ENCODE data around the gene TRIO.

Gene TRIO

GRCh38 chr5:14218480-14218879, 75.3 kb downstream of the TRIO start:
- DNase-seq (ENCODE audit: extremely low spot score): no peak
- ChIA-PET CTCF (interaction anchor here (0.8 kb wide), 1 partner anchor 15 kb away, joined by 4 read pairs; no protein-coding TSS in a partner anchor), POLR2A (interaction anchor here (0.6 kb wide), 1 partner anchor 77 kb away, joined by 3 read pairs; no protein-coding TSS in a partner anchor)
- TF ChIP-seq ELF4 (IDR thresholded peaks at IDR 0.05) (no peak), BHLHE40 (IDR thresholded peaks at IDR 0.05; ENCODE audit: borderline replicate concordance) (no peak), TARDBP (IDR thresholded peaks at IDR 0.05) (no peak), SUZ12 (IDR thresholded peaks at IDR 0.05) (no peak), ZNF384 (IDR thresholded peaks at IDR 0.05) (no peak), HDGF (IDR thresholded peaks at IDR 0.05; ENCODE audit: borderline replicate concordance) (no peak), FOXM1 (IDR thresholded peaks at IDR 0.05; ENCODE audit: borderline replicate concordance) (no peak), NFRKB (IDR thresholded peaks at IDR 0.05) (no peak), CTBP1 (IDR thresholded peaks at IDR 0.05; ENCODE audit: borderline replicate concordance) (no peak), ARNT (IDR thresholded peaks at IDR 0.05) (no peak), PKNOX1 (IDR thresholded peaks at IDR 0.05) (no peak)

GRCh38 chr5:14218897-14219573, 75.9 kb downstream of the TRIO start:
- TF ChIP-seq NFRKB (IDR thresholded peaks at IDR 0.05) (no peak), ARNT (IDR thresholded peaks at IDR 0.05) (no peak), SUZ12 (IDR thresholded peaks at IDR 0.05) (no peak), TARDBP (IDR thresholded peaks at IDR 0.05) (no peak), PKNOX1 (IDR thresholded peaks at IDR 0.05) (no peak), L3MBTL2 (conservative IDR thresholded peaks at IDR 0.05) (no peak), HDGF (IDR thresholded peaks at IDR 0.05; ENCODE audit: borderline replicate concordance) (no peak), SP1 (IDR thresholded peaks at IDR 0.05) (no peak), ZNF384 (IDR thresholded peaks at IDR 0.05) (no peak), FOXM1 (IDR thresholded peaks at IDR 0.05; ENCODE audit: borderline replicate concordance) (no peak), ELF4 (IDR thresholded peaks at IDR 0.05) (no peak), CTBP1 (IDR thresholded peaks at IDR 0.05; ENCODE audit: borderline replicate concordance) (no peak), FOXA1 (IDR thresholded peaks at IDR 0.05) (no peak), BHLHE40 (IDR thresholded peaks at IDR 0.05; ENCODE audit: borderline replicate concordance) (no peak), FOXK2 (IDR thresholded peaks at IDR 0.05) (no peak), LEF1 (IDR thresholded peaks at IDR 0.05; ENCODE audit: borderline replicate concordance) (no peak)
- POLR2A ChIA-PET: interaction anchor here (0.6 kb wide), 1 partner anchor 77 kb away, joined by 3 read pairs; no protein-coding TSS in a partner anchor
- no peak for DNase-seq (ENCODE audit: extremely low spot score)
- CTCF ChIA-PET: interaction anchor here (0.8 kb wide), 1 partner anchor 15 kb away, joined by 4 read pairs; no protein-coding TSS in a partner anchor

GRCh38 chr5:14219800-14220512, 76.8 kb downstream of the TRIO start:
- TF ChIP-seq LEF1 (IDR thresholded peaks at IDR 0.05; ENCODE audit: borderline replicate concordance) (no peak), FOXA1 (IDR thresholded peaks at IDR 0.05) (no peak), BHLHE40 (IDR thresholded peaks at IDR 0.05; ENCODE audit: borderline replicate concordance) (no peak), HDGF (IDR thresholded peaks at IDR 0.05; ENCODE audit: borderline replicate concordance) (no peak), FOXK2 (IDR thresholded peaks at IDR 0.05) (no peak), SP1 (IDR thresholded peaks at IDR 0.05) (no peak), ARNT (IDR thresholded peaks at IDR 0.05) (no peak), CTBP1 (IDR thresholded peaks at IDR 0.05; ENCODE audit: borderline replicate concordance) (no peak), L3MBTL2 (conservative IDR thresholded peaks at IDR 0.05) (no peak), ZNF384 (IDR thresholded peaks at IDR 0.05) (no peak), FOXM1 (IDR thresholded peaks at IDR 0.05; ENCODE audit: borderline replicate concordance) (no peak), PKNOX1 (IDR thresholded peaks at IDR 0.05) (no peak), TARDBP (IDR thresholded peaks at IDR 0.05) (no peak), ELF4 (IDR thresholded peaks at IDR 0.05) (no peak), NFRKB (IDR thresholded peaks at IDR 0.05) (no peak), SUZ12 (IDR thresholded peaks at IDR 0.05) (no peak)
- DNase-seq (ENCODE audit: extremely low spot score): no peak
- POLR2A ChIA-PET: no interaction called here
- CTCF ChIA-PET: no interaction called here

- TF ChIP-seq SUZ12 (IDR thresholded peaks at IDR 0.05) (no peak), BHLHE40 (IDR thresholded peaks at IDR 0.05; ENCODE audit: borderline replicate concordance) (no peak), CTBP1 (IDR thresholded peaks at IDR 0.05; ENCODE audit: borderline replicate concordance) (no peak), L3MBTL2 (conservative IDR thresholded peaks at IDR 0.05) (no peak), ZNF384 (IDR thresholded peaks at IDR 0.05) (no peak), FOXA1 (IDR thresholded peaks at IDR 0.05) (no peak), PKNOX1 (IDR thresholded peaks at IDR 0.05) (no peak)
- ChIA-PET CTCF (no interaction called here), POLR2A (no interaction called here)
- DNase-seq (ENCODE audit: extremely low spot score): no peak
Measured at GRCh38 chr5:14220642-14221041, 77.5 kb downstream of the TRIO start.

- no peak for DNase-seq (ENCODE audit: extremely low spot score)
- TF ChIP-seq FOXK2 (IDR thresholded peaks at IDR 0.05) (no peak), ELF4 (IDR thresholded peaks at IDR 0.05) (no peak), L3MBTL2 (conservative IDR thresholded peaks at IDR 0.05) (no peak), SUZ12 (IDR thresholded peaks at IDR 0.05) (no peak), FOXM1 (IDR thresholded peaks at IDR 0.05; ENCODE audit: borderline replicate concordance) (no peak), SP1 (IDR thresholded peaks at IDR 0.05) (no peak), NFRKB (IDR thresholded peaks at IDR 0.05) (no peak), LEF1 (IDR thresholded peaks at IDR 0.05; ENCODE audit: borderline replicate concordance) (no peak), CTBP1 (IDR thresholded peaks at IDR 0.05; ENCODE audit: borderline replicate concordance) (no peak), HDGF (IDR thresholded peaks at IDR 0.05; ENCODE audit: borderline replicate concordance) (no peak), ARNT (IDR thresholded peaks at IDR 0.05) (no peak), TARDBP (IDR thresholded peaks at IDR 0.05) (no peak), FOXA1 (IDR thresholded peaks at IDR 0.05) (no peak), BHLHE40 (IDR thresholded peaks at IDR 0.05; ENCODE audit: borderline replicate concordance) (no peak), PKNOX1 (IDR thresholded peaks at IDR 0.05) (no peak)
- POLR2A ChIA-PET: no interaction called here
- CTCF ChIA-PET: no interaction called here
Measured at GRCh38 chr5:14221732-14222131, 78.6 kb downstream of the TRIO start.
